Fibroblast of lung (primary cell): ENCODE measurements around the gene CBY2.

Experiments used
- EZH2 ChIP-seq: IDR thresholded peaks from 2 replicates; pipeline ENCODE4 v1.5.1; 2012; ENCODE audit warnings: low read length, control low read depth, mild to moderate bottlenecking; ENCODE audit errors: missing control alignments
- TF ChIP-seq, protein P1 (sequence below), 2 donors: IDR thresholded peaks in 1 of 2; conservative IDR thresholded peaks in 1 of 2; 1 replicate in 1 of 2; 2 replicates in 1 of 2; pipeline ENCODE4 v1.5.1; 2011 to 2012; ENCODE audit warnings: low read length in 2 of 2, control low read depth in 1 of 2, inconsistent platforms in 1 of 2, low read depth in 1 of 2, mild to moderate bottlenecking in 1 of 2

GRCh38 chr13:45705918-45706317, 3.8 kb downstream of the CBY2 start:
- TF ChIP-seq, protein P1, sequence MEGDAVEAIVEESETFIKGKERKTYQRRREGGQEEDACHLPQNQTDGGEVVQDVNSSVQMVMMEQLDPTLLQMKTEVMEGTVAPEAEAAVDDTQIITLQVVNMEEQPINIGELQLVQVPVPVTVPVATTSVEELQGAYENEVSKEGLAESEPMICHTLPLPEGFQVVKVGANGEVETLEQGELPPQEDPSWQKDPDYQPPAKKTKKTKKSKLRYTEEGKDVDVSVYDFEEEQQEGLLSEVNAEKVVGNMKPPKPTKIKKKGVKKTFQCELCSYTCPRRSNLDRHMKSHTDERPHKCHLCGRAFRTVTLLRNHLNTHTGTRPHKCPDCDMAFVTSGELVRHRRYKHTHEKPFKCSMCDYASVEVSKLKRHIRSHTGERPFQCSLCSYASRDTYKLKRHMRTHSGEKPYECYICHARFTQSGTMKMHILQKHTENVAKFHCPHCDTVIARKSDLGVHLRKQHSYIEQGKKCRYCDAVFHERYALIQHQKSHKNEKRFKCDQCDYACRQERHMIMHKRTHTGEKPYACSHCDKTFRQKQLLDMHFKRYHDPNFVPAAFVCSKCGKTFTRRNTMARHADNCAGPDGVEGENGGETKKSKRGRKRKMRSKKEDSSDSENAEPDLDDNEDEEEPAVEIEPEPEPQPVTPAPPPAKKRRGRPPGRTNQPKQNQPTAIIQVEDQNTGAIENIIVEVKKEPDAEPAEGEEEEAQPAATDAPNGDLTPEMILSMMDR (conservative IDR thresholded peaks at IDR 0.05 in 1 of 2, IDR thresholded peaks at IDR 0.05 in 1 of 2; ENCODE audit: low read depth in 1 of 2, low read length in 2 of 2) = no peak
- TF ChIP-seq EZH2 = no peak
